Activated naive CD4-positive, alpha-beta T cell treated with anti-CD3 and anti-CD28 coated beads, Interleukin-2, amount 10 ng/mL, durations not matched to agents 7 days and 5 days (primary cell): ENCODE data around the gene PLAAT5.
"Not testable (repeated sequence)": the region's sequence is repeated elsewhere in the genome, so short reads cannot be mapped to it uniquely, and the experiment has no call there.

Experiments used
- CTCF ChIA-PET: fragments of 350-600 bp; sonication (Branson Sonifier 250); formaldehyde crosslinking; loops from one replicate; lab custom pipeline; 2021; ENCODE audit warnings: antibody characterized with exemption; lab: Charles Lee
- DNase-seq: peaks from one replicate; pipeline ENCODE4 v3.0.0-alpha.2; 2020
- H3K27ac Mint-ChIP-seq: one replicate; pipeline ENCODE4 v1.8.0; 2021; ENCODE audit warnings: mild to moderate bottlenecking, moderate library complexity, mixed read lengths
- H3K27me3 Mint-ChIP-seq: one replicate; pipeline ENCODE4 v1.8.0; 2021; ENCODE audit warnings: mild to moderate bottlenecking, mixed read lengths
- H3K36me3 Mint-ChIP-seq: one replicate; pipeline ENCODE4 v1.8.0; 2021; ENCODE audit warnings: mixed read lengths
- H3K4me1 Mint-ChIP-seq: one replicate; pipeline ENCODE4 v1.8.0; 2021; ENCODE audit warnings: mixed read lengths
- H3K4me3 Mint-ChIP-seq: one replicate; pipeline ENCODE4 v1.8.0; 2021; ENCODE audit warnings: mild to moderate bottlenecking, moderate library complexity, mixed read lengths
- H3K9me3 Mint-ChIP-seq: one replicate; pipeline ENCODE4 v1.8.0; 2021; ENCODE audit warnings: mixed read lengths

Gene PLAAT5

GRCh38 chr11:63528156-63528555 lies 37.2 kb upstream of the PLAAT5 start:
- H3K36me3 Mint-ChIP-seq, H3K4me3 Mint-ChIP-seq, H3K27me3 Mint-ChIP-seq, DNase-seq, H3K9me3 Mint-ChIP-seq, H3K27ac Mint-ChIP-seq, CTCF ChIA-PET: not testable (repeated sequence)
- H3K4me1 Mint-ChIP-seq = peaks cover 38% of the 10 kb centered on the region

GRCh38 chr11:63527667-63528066 lies 36.7 kb upstream of the PLAAT5 start:
- H3K27ac Mint-ChIP-seq = no peak overlapping the region
- peaks cover 8% of the 10 kb centered on the region for H3K9me3 Mint-ChIP-seq
- CTCF ChIA-PET = no interaction called here
- H3K4me1 Mint-ChIP-seq = peaks cover 33% of the 10 kb centered on the region
- no peak overlapping the region for H3K4me3 Mint-ChIP-seq
- DNase-seq = no peak
- H3K36me3 Mint-ChIP-seq = no peaks in the 10 kb centered on the region
- H3K27me3 Mint-ChIP-seq = peaks cover 8% of the 10 kb centered on the region

GRCh38 chr11:63523151-63523550 lies 32.2 kb upstream of the PLAAT5 start:
- Mint-ChIP-seq H3K27me3 (peaks cover 8% of the 10 kb centered on the region), H3K4me3 (no peak overlapping the region), H3K36me3 (no peaks in the 10 kb centered on the region), H3K9me3 (peaks cover 8% of the 10 kb centered on the region), H3K27ac (no peak overlapping the region), H3K4me1 (peaks cover 6% of the 10 kb centered on the region)
- DNase-seq = no peak
- CTCF ChIA-PET = no interaction called here

GRCh38 chr11:63521896-63522295 lies 30.9 kb upstream of the PLAAT5 start:
- peaks cover 7% of the 10 kb centered on the region for H3K9me3 Mint-ChIP-seq
- H3K36me3 Mint-ChIP-seq = no peaks in the 10 kb centered on the region
- H3K27ac Mint-ChIP-seq = no peak overlapping the region
- CTCF ChIA-PET = no interaction called here
- H3K4me3 Mint-ChIP-seq = no peak overlapping the region
- no peak for DNase-seq
- peaks cover 8% of the 10 kb centered on the region for H3K27me3 Mint-ChIP-seq
- H3K4me1 Mint-ChIP-seq = peaks cover 9% of the 10 kb centered on the region

GRCh38 chr11:63520606-63521170 lies 29.7 kb upstream of the PLAAT5 start:
- H3K27ac Mint-ChIP-seq = no peak overlapping the region
- peaks cover 7% of the 10 kb centered on the region for H3K9me3 Mint-ChIP-seq
- DNase-seq = no peak
- peaks cover 8% of the 10 kb centered on the region for H3K27me3 Mint-ChIP-seq
- no peaks in the 10 kb centered on the region for H3K36me3 Mint-ChIP-seq
- peaks cover 9% of the 10 kb centered on the region for H3K4me1 Mint-ChIP-seq
- H3K4me3 Mint-ChIP-seq = no peak overlapping the region
- CTCF ChIA-PET = interaction anchor here (1.3 kb wide), 1 partner anchor 41 kb away, joined by 4 read pairs; no protein-coding TSS in a partner anchor

- H3K4me1 Mint-ChIP-seq = peaks cover 9% of the 10 kb centered on the region
- no peak overlapping the region for H3K4me3 Mint-ChIP-seq
- no peaks in the 10 kb centered on the region for H3K36me3 Mint-ChIP-seq
- peaks cover 5% of the 10 kb centered on the region for H3K27me3 Mint-ChIP-seq
- peaks cover 4% of the 10 kb centered on the region for H3K9me3 Mint-ChIP-seq
- DNase-seq = no peak
- CTCF ChIA-PET = interaction anchor here (1.2 kb wide), 1 partner anchor 40 kb away, joined by 3 read pairs; no protein-coding TSS in a partner anchor
- H3K27ac Mint-ChIP-seq = no peak overlapping the region
These were observed 27.6 kb upstream of the PLAAT5 start for GRCh38 chr11:63518548-63518947.

GRCh38 chr11:63517156-63517555 lies 26.2 kb upstream of the PLAAT5 start:
- Mint-ChIP-seq H3K9me3 (no peaks in the 10 kb centered on the region), H3K36me3 (no peaks in the 10 kb centered on the region), H3K4me1 (peaks cover 9% of the 10 kb centered on the region), H3K27me3 (no peaks in the 10 kb centered on the region), H3K27ac (no peak overlapping the region), H3K4me3 (no peak overlapping the region)
- CTCF ChIA-PET = no interaction called here
- no peak for DNase-seq

GRCh38 chr11:63516109-63516508 lies 25.1 kb upstream of the PLAAT5 start:
- Mint-ChIP-seq H3K4me3 (no peak overlapping the region), H3K4me1 (peaks cover 9% of the 10 kb centered on the region), H3K27me3 (no peaks in the 10 kb centered on the region), H3K36me3 (no peaks in the 10 kb centered on the region), H3K27ac (no peak overlapping the region), H3K9me3 (no peaks in the 10 kb centered on the region)
- DNase-seq = no peak
- CTCF ChIA-PET = no interaction called here

GRCh38 chr11:63512816-63513215 lies 21.8 kb upstream of the PLAAT5 start:
- CTCF ChIA-PET = no interaction called here
- H3K27me3 Mint-ChIP-seq = peaks cover 11% of the 10 kb centered on the region
- no peak overlapping the region for H3K4me3 Mint-ChIP-seq
- H3K9me3 Mint-ChIP-seq = no peaks in the 10 kb centered on the region
- H3K4me1 Mint-ChIP-seq = no peaks in the 10 kb centered on the region
- H3K27ac Mint-ChIP-seq = no peak overlapping the region
- no peak for DNase-seq
- H3K36me3 Mint-ChIP-seq = no peaks in the 10 kb centered on the region

- Mint-ChIP-seq H3K27me3 (peaks cover 11% of the 10 kb centered on the region), H3K27ac (no peak overlapping the region), H3K36me3 (no peaks in the 10 kb centered on the region), H3K4me1 (no peaks in the 10 kb centered on the region), H3K9me3 (no peaks in the 10 kb centered on the region), H3K4me3 (no peak overlapping the region)
- DNase-seq = no peak
- CTCF ChIA-PET = no interaction called here
These were observed 20.2 kb upstream of the PLAAT5 start for GRCh38 chr11:63511048-63511748.

- Mint-ChIP-seq H3K36me3 (no peaks in the 10 kb centered on the region), H3K4me3 (no peak overlapping the region), H3K27me3 (peaks cover 15% of the 10 kb centered on the region), H3K9me3 (no peaks in the 10 kb centered on the region), H3K27ac (no peak overlapping the region), H3K4me1 (no peaks in the 10 kb centered on the region)
- CTCF ChIA-PET = no interaction called here
- DNase-seq = no peak
These were observed 19.5 kb upstream of the PLAAT5 start for GRCh38 chr11:63510360-63511047.

GRCh38 chr11:63508745-63509144 lies 17.8 kb upstream of the PLAAT5 start:
- Mint-ChIP-seq H3K27me3 (peaks cover 15% of the 10 kb centered on the region), H3K9me3 (no peaks in the 10 kb centered on the region), H3K36me3 (no peaks in the 10 kb centered on the region), H3K4me3 (no peak overlapping the region), H3K4me1 (no peaks in the 10 kb centered on the region), H3K27ac (no peak overlapping the region)
- no peak for DNase-seq
- CTCF ChIA-PET = interaction anchor here (1.0 to 4.7 kb wide), 3 partner anchors 29 to 127 kb away, joined by 4 to 33 read pairs (median 5); no protein-coding TSS in a partner anchor

GRCh38 chr11:63508009-63508408 lies 17.0 kb upstream of the PLAAT5 start:
- no peaks in the 10 kb centered on the region for H3K4me1 Mint-ChIP-seq
- H3K27ac Mint-ChIP-seq = no peak overlapping the region
- H3K36me3 Mint-ChIP-seq = no peaks in the 10 kb centered on the region
- DNase-seq = peak; percentile 32
- no peaks in the 10 kb centered on the region for H3K9me3 Mint-ChIP-seq
- no peak overlapping the region for H3K4me3 Mint-ChIP-seq
- CTCF ChIA-PET = interaction anchor here (1.0 to 4.7 kb wide), 3 partner anchors 28 to 128 kb away, joined by 4 to 33 read pairs (median 5); no protein-coding TSS in a partner anchor
- peaks cover 15% of the 10 kb centered on the region for H3K27me3 Mint-ChIP-seq

- Mint-ChIP-seq H3K36me3 (no peaks in the 10 kb centered on the region), H3K27ac (no peak overlapping the region), H3K4me1 (peaks cover 3% of the 10 kb centered on the region), H3K4me3 (no peak overlapping the region), H3K27me3 (peaks cover 15% of the 10 kb centered on the region), H3K9me3 (no peaks in the 10 kb centered on the region)
- CTCF ChIA-PET = interaction anchor here (1.0 to 4.7 kb wide), 3 partner anchors 28 to 128 kb away, joined by 4 to 33 read pairs (median 5); no protein-coding TSS in a partner anchor
- DNase-seq = no peak
These were observed 16.5 kb upstream of the PLAAT5 start for GRCh38 chr11:63507511-63507910.
